Activated T-helper 1 cell treated with Interleukin-2 at 50 U/mL for 16 hours (primary cell): ENCODE results near the gene ASPRV1.

ENCODE experiments used
- DNase-seq: peaks from one replicate; pipeline ENCODE4 v3.0.0-alpha.2; 2020; ENCODE audit warnings: low read depth

The ASPRV1 gene

DNA sequence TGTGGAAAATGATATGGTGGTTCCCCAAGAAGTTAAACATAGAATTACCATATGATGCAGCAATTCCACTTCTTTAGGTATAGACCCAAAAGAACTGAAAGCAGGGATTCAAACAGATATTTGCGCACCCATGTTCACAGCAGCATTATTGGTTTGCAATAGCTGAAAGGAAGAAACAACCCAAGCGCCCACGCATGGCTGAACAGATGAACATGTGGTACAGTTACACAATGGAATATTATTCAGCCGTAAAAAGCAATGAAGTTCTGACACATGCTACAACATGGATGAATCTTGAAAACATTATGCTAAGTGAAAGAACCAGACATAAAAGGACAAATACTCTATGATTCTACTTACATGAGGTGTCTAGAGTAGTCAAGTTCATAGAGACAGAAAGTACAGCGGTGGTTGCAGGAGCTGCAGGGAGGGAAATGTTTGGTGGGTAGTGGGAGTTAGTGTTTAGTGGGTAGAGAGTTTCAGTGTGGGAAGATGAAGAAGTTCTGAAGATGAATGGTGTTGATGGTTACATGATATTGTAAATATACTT lies 26.7 kb upstream of the ASPRV1 start:
- no peak for DNase-seq

DNA sequence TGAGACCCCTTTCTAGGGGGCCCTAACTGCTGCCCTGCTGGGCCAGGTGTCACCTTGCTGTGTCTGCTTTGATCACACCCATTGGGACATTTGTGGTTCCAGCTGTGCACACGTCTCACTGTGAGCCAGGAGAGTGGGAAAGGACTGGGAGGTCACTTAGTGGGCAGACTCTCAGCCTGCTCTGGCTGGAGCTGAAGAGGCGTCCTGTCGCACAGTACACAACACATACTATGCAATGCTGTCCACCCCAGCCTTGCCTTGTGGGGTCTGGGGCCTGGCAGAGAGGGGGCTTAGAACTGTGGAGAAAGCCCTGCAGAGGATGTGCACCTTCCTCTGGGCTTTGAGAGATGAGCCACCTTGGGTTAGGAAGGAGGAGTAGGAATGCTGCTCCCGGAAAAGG lies 25.3 kb upstream of the ASPRV1 start:
- no peak for DNase-seq

DNA sequence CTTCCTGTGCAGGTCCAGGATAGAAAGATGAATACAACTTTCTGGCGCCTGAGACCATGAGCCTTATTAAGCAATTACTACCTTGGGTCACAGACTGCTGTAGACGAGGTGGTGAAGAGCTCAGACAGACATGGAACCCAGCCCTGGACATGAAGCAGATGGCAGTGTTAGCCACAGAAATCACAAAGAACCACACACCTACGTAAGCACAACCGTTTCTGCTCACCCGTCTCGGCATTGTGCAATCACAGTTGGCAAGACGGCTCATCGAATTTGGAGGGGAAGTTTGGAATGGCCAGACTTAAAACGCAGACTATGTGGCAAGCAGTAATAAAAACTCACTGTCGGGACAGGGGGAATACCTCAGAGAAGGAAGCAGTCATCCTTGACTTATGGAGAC lies 24.3 kb upstream of the ASPRV1 start:
- DNase-seq, result no peak

DNA sequence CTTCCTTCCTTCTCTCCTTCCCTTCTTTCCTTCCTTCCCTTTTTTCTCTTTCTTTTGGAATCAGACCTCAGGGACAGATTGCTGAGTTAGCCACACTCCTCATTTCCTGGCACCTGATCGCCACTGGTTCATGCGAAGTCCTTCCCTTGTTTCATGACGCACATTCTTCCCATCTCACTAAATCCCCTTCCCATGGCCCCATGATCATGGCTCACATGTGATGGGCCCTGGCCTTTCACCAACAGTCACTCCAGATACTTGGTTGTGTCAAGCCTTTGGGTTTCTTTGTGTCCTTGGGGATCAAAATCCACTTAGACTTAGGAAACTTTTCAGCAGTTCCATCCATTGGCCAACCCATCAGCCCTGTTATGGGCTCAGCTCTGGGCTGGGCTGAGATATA lies 23.8 kb upstream of the ASPRV1 start:
- DNase-seq, result no peak

GRCh38 chr2:69983392-69983966 lies 22.0 kb upstream of the ASPRV1 start:
- no peak for DNase-seq

GRCh38 chr2:69979902-69980807 lies 18.7 kb upstream of the ASPRV1 start:
- no peak for DNase-seq

GRCh38 chr2:69977906-69978482 lies 16.6 kb upstream of the ASPRV1 start:
- DNase-seq, result no peak

DNA sequence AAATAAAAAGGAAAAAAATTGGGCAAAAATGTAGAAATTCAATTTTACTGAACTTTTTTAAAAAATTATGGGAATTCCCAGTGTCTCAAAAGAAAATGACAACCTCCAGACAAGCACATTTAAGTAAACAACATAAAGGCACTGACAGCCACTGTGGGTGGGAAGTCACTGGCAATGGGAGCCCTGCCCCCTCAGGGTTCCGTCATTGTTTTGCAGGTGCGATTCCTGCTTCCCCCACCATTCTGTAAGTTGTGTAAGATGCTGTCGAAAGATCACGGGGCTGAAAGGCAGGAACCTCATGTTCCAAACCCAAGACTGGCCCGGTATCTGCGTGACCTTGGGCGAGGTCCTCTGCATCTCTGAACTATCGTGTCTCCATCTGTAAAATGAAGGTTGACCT lies 15.8 kb upstream of the ASPRV1 start:
- DNase-seq, result no peak

- no peak for DNase-seq
Observed at GRCh38 chr2:69975853-69976462, 14.5 kb upstream of the ASPRV1 start.

DNA sequence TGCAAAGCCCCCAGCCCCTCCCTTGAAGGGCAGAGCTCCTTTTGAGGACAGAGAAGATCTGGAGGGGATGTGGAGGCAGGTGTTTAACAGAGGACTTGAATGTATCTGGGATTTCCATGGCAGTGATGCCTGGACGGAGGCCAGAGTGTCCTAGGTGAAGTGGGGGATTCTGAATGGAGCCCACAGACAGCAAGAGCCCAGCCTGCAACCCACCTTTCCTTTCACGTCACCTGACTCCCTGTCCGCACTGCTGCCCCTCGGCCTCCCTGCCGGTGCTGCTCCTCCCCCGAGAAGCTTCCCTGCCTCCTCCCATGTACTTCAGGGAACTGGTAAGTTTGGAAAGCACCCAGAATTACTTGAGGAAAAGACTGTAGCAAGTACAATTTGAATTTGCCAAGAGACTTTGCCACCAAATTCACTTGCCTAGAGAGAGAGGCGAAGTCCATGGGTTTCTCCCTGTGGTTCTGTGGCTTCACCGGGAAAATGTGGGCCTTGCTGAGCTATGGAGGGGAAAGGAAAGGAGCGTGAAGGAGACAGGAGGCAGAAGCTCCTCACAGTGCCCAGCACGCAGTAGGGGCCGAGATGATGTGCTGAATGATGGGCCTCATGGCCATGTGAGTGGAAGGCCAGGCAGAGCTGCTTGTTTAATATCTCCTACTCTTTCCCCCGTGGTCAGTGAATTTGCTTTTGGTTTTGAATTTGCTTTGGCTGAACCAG lies 13.9 kb upstream of the ASPRV1 start:
- no peak for DNase-seq

DNA sequence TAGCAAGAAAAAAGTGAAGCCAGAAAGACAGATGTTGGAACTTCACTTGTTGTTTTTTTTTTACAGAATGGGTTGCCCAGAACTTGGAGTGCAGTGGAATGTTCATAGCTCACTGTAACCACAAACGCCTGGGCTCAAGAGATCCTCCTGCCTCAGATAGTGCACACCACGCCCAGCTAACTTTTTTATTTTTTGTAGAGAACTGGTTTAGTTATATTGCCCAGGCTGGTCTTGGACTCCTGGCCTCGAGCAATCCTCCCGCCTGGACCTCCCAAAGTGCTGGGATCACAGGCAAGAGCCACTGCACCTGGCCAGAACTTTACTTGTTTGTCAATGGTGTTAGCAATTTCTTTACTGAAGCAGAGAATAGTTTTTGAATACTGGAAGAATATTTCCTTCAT lies 11.9 kb upstream of the ASPRV1 start:
- DNase-seq, result no peak

DNA sequence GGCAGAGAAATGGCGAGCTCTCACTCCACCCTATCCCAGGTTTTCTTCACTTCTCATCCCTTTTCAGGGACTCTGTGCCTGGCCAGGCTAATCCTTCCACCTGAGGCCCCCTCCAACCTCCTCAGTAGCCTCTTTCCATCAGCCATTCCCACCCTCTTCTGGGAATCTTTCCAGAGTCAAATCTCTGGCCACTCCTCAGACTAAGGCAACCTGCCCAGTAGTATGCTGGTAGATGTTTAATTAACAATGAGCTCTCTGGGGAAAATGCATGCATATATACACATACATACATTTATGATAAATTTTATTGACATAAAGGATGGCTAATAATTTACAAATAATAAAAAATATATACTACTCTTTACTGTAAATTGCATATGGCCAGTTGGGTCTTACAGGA lies 11.4 kb upstream of the ASPRV1 start:
- DNase-seq, result no peak

GRCh38 chr2:69969991-69970390 lies 8.6 kb upstream of the ASPRV1 start:
- no peak for DNase-seq

DNA sequence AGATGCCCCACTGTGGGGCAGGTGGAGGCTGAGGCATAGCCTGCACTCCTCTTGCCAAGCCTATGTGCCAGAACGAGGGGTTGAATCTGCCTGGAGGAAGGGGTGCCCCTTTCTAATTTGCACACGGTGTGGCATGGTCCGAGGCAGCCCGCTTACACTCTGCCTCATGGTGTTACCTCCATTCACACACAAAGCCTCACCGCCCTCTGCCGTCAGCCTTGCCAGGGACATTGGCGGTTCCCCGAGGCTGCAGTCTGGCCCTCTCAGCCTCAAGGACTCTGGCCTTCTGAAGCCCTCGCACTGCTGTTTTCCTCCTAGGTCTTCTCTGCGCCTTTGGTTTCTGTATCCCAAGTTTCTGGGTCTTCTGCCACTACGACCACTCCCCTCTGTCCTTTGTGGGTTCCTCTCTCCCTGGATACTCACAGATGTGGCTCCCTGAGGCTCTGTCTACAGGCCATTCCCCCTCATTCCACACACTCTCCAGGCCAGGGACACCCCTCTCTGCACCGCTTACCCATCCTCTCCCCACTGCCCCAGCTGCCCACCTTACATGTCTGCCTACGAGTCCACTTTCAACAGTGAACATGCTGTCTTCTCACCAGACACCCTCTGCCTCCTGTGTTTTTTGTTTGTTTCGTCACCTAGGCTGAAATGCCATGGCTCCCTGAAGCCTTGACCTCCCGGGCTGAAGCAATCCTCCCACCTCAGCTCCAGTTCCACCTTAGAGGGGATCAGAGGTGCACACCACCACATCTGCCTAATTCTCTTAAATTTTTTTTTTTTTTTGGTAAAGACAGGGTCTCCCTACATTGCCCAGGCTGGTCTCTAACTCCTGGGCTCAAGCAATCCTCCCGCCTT lies 7.9 kb upstream of the ASPRV1 start:
- DNase-seq, result no peak

GRCh38 chr2:69968609-69969008 lies 7.2 kb upstream of the ASPRV1 start:
- no peak for DNase-seq

- no peak for DNase-seq
Observed at GRCh38 chr2:69966496-69966895, 5.1 kb upstream of the ASPRV1 start.

DNA sequence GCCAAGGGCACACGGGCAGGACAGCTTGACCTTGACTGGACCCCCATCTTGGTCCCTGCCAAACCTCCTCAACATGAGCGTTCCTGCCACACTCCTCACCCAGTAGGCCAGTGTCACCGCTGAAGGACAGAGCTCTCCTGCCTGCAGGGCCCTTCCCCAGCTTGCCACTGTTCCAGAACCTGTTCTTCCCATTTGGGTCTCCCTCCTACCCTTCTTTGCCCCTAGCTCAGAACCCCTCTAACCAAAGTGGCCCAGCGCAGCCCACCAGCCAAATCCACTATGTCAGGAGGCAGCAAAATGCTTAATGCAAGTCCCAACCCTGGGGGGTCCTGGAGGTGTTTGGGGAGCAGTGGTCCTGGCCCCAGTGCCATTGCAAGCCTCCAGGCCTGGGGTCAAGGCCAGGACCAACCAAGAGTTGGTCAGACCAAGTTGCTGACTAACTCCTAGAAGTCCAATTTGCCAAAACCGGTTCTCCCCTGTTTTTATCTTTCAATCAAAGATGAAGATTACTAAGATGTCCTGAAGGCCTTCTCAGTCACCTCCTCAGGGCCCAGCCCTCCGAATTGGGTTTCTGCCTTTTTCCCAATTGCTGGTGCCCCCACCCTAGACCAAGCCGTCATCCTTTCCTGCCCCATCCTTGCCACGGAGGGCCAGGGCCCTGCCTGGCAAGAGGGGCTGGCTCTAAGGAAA lies 4.5 kb upstream of the ASPRV1 start:
- DNase-seq, result no peak

- DNase-seq, result no peak
Observed at GRCh38 chr2:69964353-69964841, 3.0 kb upstream of the ASPRV1 start.

DNA sequence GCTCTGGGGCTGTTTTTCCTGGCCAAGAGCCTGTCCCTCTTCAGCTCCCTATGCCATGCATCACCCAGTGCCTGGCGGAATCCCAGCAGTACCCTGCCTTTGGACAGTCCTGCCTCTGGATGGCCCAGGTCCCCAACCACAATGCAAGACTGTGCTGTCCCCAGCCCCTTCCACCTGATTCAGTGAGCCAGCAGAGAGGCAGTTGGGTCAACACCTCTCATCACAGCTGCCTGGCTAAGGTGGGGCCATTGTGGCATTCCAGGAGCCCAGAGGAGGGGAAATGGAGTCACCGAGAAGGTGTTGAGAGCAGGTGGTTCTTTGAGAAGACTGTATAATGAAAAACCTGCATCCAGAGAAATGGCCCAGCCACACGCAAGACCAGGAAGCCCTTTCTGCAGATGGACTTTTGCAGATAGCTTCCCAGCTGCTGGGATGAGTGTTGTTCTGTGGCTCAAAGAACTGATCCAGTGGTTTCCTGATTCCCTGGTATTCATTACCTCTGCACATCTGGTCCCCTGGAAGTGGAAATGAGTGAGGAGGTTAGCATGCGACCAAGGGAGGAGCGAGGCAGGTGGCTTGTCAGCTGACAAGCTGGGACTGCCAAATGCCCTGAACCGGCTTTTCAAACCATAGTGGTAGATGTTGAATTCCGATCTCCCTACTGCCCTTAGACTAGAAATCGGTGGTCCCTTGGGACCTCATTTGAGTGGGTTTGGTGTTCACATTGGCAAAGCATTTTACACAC lies 1.7 kb upstream of the ASPRV1 start:
- DNase-seq, result no peak

DNA sequence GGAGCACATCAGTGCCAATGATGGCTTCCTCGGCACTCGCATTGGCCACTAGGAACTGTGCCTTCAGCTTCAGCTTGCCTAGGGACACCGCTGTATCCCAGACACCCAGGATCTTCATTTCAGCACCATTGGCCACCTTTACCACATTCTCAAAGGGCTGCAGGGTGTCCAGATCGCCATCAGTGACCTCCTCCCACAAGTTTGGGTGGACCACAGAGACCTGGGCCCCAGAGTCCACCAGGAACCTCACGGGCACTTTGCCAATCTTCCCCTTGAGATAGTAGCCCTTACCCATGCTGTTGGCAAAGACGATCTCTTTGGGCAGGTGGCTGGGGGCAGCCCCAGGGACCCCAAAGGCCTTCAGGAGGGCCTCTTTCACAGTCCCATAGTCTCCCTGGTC lies 610 bp downstream of the ASPRV1 start:
- DNase-seq, result no peak
